ENCODE data around the gene PPM1G.

PPM1G gene

GRCh38 chr2:27376866-27377617 lies 32.3 kb downstream of the PPM1G start:
- no peak for TF ChIP-seq CTCF (IDR thresholded peaks at IDR 0.05)

- no peak for TF ChIP-seq CTCF (IDR thresholded peaks at IDR 0.05)
These were observed 33.1 kb downstream of the PPM1G start for GRCh38 chr2:27376151-27376865.

GRCh38 chr2:27375513-27376099 lies 33.8 kb downstream of the PPM1G start:
- no peak for TF ChIP-seq CTCF (IDR thresholded peaks at IDR 0.05)

- TF ChIP-seq CTCF (IDR thresholded peaks at IDR 0.05) = no peak
These were observed 35.8 kb downstream of the PPM1G start for GRCh38 chr2:27373567-27373966.

- no peak for TF ChIP-seq CTCF (IDR thresholded peaks at IDR 0.05)
These were observed 36.5 kb downstream of the PPM1G start for GRCh38 chr2:27372937-27373336.

GRCh38 chr2:27370816-27371620 lies 38.4 kb downstream of the PPM1G start:
- no peak for TF ChIP-seq CTCF (IDR thresholded peaks at IDR 0.05)
